AG10803 (cell line): ENCODE data around the gene AFG1L.
A peak's percentile ranks its signal among the peaks of the same experiment; 100 is the strongest.
"Not testable (repeated sequence)": the region's sequence is repeated elsewhere in the genome, so short reads cannot be mapped to it uniquely, and the experiment has no call there.

Experiments used
- DNase-seq: peaks from one replicate; pipeline ENCODE4 v3.0.0; 2010; ENCODE audit warnings: low read depth
- H3K4me3 ChIP-seq: 2 replicates; pipeline ENCODE4 v1.5.1; 2011; ENCODE audit warnings: mild to moderate bottlenecking, low read length, control low read depth
- TF ChIP-seq, protein P1 (sequence below): conservative IDR thresholded peaks from 2 replicates; pipeline ENCODE4 v1.5.1; 2011; ENCODE audit warnings: mild to moderate bottlenecking, low read length, control low read depth, inconsistent platforms

AFG1L gene

GRCh38 chr6:108408861-108409260, 114.0 kb downstream of the AFG1L start:
- TF ChIP-seq, protein P1, sequence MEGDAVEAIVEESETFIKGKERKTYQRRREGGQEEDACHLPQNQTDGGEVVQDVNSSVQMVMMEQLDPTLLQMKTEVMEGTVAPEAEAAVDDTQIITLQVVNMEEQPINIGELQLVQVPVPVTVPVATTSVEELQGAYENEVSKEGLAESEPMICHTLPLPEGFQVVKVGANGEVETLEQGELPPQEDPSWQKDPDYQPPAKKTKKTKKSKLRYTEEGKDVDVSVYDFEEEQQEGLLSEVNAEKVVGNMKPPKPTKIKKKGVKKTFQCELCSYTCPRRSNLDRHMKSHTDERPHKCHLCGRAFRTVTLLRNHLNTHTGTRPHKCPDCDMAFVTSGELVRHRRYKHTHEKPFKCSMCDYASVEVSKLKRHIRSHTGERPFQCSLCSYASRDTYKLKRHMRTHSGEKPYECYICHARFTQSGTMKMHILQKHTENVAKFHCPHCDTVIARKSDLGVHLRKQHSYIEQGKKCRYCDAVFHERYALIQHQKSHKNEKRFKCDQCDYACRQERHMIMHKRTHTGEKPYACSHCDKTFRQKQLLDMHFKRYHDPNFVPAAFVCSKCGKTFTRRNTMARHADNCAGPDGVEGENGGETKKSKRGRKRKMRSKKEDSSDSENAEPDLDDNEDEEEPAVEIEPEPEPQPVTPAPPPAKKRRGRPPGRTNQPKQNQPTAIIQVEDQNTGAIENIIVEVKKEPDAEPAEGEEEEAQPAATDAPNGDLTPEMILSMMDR: no peak
- H3K4me3 ChIP-seq: no peak overlapping the region
- DNase-seq: no peak

DNA sequence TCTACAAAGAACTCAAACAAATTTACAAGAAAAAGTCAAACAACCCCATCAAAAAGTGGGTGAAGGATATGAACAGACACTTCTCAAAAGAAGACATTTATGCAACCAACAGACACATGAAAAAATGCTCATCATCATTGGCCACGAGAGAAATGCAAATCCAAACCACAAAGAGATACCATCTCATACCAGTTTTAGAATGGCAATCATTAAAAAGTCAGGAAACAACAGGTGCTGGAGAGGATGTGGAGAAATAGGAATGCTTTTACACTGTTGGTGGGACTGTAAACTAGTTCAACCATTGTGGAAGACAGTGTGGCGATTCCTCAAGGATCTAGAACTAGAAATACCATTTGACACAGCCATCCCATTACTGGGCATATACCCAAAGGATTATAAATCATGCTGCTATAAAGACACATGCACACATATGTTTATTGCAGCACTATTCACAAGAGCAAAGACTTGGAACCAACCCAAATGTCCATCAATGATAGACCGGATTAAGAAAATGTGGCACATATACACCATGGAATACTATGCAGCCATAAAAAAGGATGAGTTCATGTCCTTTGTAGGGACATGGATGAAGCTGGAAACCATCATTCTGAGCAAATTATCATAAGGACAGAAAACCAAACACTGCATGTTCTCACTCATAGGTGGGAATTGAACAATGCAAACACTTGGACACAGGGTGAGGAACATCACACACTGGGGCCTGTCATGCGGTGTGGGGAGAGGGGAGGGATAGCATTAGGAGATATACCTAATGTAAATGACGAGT, 121.4 kb downstream of the AFG1L start:
- not testable (repeated sequence) for DNase-seq

GRCh38 chr6:108417027-108417426, 122.2 kb downstream of the AFG1L start:
- H3K4me3 ChIP-seq: no peak overlapping the region
- DNase-seq: peak; percentile 78
- TF ChIP-seq, protein P1: no peak

More for the DNA sequence above, 121.4 kb downstream of the AFG1L start:
- not testable (repeated sequence) for H3K4me3 ChIP-seq

DNA sequence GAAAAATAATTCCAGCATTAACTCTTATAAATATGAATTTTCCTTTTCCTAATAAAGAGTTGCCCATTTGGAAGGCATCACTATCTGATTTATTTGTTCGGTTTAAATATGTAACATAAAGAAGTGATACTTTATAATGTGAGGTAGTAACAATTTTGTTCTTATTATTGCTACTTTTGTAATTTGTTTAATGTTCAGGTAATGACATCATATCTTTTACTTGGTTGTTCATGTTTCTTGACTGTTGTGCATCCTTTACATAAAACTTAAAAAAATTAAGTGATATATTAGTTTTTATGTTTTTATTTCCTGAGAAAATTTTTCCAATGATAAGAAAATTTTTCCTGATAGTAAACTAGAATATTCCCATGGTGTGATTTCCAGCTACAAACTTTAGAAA, 124.6 kb downstream of the AFG1L start:
- DNase-seq: no peak
- no peak overlapping the region for H3K4me3 ChIP-seq

DNA sequence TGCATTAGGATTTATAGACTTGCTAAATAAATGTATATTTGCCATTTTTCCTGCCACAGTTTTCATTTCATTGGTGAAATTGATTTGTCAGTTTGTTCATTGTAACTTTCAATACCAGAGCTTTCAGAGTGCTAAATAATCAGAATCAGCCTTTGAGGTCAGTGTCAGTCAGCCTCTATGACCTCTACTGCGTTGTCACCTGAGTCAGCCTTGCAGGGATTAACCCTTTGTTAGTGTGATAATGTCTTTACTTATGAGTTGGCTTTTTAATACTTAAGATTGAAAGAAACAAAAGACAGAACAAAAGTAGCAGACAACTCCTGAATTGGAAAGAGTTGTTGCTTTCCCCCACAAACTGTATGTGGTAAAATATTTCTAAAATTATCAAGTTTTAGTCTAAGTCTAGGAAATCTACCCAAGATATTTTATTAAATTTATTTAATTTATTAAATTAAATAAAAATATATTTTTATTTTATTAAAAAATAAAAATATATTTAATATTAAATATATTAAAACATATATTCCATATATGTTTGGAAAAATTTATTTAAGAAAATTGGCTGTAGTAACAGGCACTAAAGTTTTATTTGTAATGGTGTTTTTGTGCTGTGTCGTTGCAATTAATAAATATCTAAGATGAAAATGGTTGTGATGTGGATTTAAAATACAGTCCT, 125.2 kb downstream of the AFG1L start:
- H3K4me3 ChIP-seq: no peak overlapping the region
- DNase-seq: no peak
- TF ChIP-seq, protein P1: no peak

More for the DNA sequence above, 124.6 kb downstream of the AFG1L start:
- TF ChIP-seq, protein P1: no peak

GRCh38 chr6:108421366-108421765, 126.5 kb downstream of the AFG1L start:
- DNase-seq: no peak
- H3K4me3 ChIP-seq: no peak overlapping the region
- TF ChIP-seq, protein P1: no peak

DNA sequence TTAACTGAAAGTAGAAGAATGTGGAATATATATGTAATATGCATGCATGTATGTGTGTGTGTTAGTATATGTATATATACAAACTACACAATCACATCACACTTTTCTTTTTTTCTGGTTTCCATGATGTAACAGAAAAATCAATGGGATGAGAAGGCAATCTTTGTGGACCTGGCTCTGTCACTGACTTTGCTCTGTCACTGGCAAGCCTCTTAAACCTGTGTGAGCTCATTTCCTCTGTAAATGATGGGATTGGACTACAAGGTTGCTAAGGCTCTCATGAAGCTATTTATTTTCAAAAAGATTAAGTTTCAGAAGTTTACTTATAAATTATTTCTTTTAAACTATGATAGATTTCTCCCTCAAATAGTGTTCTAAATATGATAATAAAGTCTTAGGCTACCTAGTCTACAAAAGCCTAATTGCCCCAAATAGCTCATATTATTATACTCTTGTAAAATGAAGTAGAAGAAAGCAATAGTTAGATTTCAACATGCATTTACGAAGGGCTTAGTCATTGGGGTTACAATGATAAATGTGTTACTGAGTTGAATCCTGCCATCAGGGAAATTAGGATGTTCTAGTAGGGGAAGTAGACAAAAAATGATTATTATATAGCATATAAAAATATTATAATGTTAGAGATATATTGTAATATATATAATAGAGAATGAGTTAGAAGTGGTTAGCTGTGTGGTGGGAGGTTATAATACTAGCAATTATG, 129.3 kb downstream of the AFG1L start:
- no peak overlapping the region for H3K4me3 ChIP-seq
- TF ChIP-seq, protein P1: no peak
- DNase-seq: no peak
